ENCODE data around the gene ABCA9. TPM values are rescaled to one million over a fixed set of nuclear protein-coding genes. Genes with fewer than 3 reads are reported as not detected.

ABCA9 gene
- total RNA-seq, 1 experiment from 2014 or later = not detected

DNA sequence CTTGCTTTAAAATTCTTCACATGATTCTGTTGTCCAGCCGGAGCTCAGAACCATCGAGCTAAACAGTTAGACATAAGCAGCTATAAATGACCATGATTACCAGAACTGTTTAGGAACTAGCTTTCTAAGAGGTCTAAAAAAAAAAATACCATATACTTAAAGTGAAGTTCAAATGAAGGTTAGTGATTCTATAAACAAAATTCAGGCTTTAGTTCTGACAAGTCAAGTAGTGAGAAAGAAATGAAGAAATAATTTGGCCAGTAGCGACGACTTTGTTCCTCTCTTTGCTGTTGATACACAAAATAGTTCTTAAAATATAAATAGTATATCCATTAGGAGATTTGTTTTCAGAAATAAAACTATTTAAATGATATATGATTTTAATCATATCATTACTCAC lies 133.2 kb downstream of the ABCA9 start:
- DNase-seq = no peak

DNA sequence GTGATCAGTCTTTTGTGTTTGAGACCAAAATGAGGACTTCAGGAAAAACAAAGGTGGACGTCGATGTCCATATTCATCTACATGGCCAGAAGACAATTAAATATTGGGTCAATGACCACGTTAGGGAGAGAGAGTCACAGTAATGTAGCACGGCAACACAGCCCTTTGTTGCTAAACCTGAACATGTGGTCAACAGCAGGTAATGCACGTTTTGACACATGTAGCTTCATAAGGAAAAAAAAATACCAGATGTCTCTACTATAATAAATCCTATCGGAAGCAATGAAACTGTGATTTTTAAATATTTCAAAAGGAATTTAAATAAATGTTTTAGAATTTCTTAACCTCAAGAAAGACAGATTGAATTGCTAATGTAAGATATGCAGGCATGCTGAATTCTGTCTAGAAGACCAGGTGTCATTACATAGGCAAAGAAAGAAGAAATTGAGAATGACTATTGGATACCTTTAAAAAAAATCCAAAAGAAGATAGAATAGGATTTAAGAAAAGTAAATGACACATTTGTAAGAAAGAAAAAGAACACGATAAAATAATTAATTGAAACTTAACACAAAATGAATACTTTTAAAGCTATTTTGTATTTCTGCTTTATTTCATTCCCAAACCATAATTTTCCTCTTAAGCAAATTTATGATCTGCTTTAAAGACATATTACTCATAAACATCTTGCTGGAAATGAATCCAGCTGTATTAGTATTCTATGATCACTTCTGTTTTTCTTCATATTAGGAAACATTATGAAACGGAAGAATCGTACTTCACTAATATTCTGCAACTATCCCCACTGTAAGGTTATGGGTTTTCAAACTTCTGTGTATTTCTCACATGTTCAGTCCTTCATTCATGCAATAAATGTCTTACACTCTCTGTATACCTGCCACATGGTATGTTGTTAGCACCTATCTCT lies 135.7 kb downstream of the ABCA9 start:
- Histone ChIP-seq H3K9me3 (replicated peaks) (no peaks in the 10 kb centered on the region), H3K4me3 (no peak overlapping the region), H3K36me3 (no peaks in the 10 kb centered on the region), H3K27ac (no peak overlapping the region), H3K27me3 (no peaks in the 10 kb centered on the region), H3K4me1 (no peaks in the 10 kb centered on the region)
- no peak for DNase-seq

More for the DNA sequence above, 133.2 kb downstream of the ABCA9 start:
- Histone ChIP-seq H3K27ac (no peak overlapping the region), H3K4me1 (no peaks in the 10 kb centered on the region), H3K9me3 (replicated peaks) (no peaks in the 10 kb centered on the region), H3K4me3 (no peak overlapping the region), H3K36me3 (no peaks in the 10 kb centered on the region), H3K27me3 (no peaks in the 10 kb centered on the region)

Other genes starting within 250 kb of the ABCA9 start
- 0.13 TPM in 1 of 2 replicates, not detected in the other for gene ABCA8, start 105.5 kb downstream of the ABCA9 start, total RNA-seq (2014; rRNA removed; shearing (Covaris generic))
- gene ABCA6, start 81.0 kb upstream of the ABCA9 start, total RNA-seq (2014; rRNA removed; shearing (Covaris generic)) = not detected in 2 replicates
- not detected in 2 replicates for gene ABCA10, start 167.9 kb upstream of the ABCA9 start, total RNA-seq (2014; rRNA removed; shearing (Covaris generic))